A549 treated with AZD9567 at 1 μM for 4 hours (cell line): Measurements from ENCODE around the gene PPP6R3. TPM values are rescaled to one million over a fixed set of nuclear protein-coding genes. Genes with fewer than 3 reads are reported as not detected.

ENCODE experiments used
- total RNA-seq: library from RNA; stranded (reverse); fragments of 200-300 nt; extraction: Qiagen RNA extraction; gene quantifications from 5 replicates; pipeline ENCODE4 v1.2.3, GENCODE V29; 2022; ENCODE audit not compliant: insufficient read depth

Gene PPP6R3, protein sequence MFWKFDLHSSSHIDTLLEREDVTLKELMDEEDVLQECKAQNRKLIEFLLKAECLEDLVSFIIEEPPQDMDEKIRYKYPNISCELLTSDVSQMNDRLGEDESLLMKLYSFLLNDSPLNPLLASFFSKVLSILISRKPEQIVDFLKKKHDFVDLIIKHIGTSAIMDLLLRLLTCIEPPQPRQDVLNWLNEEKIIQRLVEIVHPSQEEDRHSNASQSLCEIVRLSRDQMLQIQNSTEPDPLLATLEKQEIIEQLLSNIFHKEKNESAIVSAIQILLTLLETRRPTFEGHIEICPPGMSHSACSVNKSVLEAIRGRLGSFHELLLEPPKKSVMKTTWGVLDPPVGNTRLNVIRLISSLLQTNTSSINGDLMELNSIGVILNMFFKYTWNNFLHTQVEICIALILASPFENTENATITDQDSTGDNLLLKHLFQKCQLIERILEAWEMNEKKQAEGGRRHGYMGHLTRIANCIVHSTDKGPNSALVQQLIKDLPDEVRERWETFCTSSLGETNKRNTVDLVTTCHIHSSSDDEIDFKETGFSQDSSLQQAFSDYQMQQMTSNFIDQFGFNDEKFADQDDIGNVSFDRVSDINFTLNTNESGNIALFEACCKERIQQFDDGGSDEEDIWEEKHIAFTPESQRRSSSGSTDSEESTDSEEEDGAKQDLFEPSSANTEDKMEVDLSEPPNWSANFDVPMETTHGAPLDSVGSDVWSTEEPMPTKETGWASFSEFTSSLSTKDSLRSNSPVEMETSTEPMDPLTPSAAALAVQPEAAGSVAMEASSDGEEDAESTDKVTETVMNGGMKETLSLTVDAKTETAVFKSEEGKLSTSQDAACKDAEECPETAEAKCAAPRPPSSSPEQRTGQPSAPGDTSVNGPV
- 47.8 to 64.3 TPM (median 57.8 TPM) in 5 replicates for total RNA-seq

DNA sequence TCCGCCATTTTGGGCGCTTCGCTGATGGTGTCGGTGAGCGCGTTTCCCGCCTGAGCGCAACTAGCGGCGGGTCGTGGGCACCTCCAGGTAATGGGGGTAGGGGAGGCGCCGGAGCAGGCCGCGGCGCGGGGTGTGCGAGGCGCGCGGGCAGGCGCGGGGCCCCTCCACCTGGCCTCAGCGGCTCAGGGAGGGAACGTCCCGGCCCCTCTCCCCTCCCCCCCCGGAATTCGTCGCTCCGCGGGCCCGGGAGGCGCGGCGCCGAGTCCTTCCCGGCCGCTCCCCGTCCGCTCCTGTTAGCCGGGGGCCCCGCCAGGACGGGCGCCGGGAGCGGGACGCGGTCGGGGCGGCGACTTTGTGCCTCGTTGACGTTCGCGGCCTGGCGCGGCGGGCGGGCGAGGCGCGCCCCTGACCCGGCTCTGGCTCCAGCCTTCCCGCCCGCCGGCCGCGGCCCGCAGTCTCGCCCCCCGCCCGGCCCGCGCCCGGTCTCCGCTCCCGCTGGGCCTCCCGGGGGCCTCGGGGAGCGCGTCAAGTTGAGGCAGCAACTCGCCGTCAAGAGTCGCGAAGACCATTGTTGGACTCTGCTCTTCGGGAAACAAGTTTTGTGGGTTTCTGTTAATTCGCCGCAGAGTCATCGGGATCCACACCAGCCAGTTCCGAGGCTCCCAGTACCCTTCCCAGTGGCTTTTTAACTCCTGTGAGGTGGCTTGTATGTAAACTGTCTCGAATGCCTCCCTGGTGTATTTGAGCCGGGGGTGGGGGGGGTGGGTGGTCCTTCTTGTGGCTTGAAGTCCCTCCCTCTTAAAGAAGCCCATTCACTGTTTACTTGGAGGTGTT is at the start of gene PPP6R3:
PPP6R3 (plus strand) TSS at position 12 of the 834 bp plus-strand sequence. CDS start 76,913 bp downstream, outside the sequence.

Other genes with a start within 250 kb of the PPP6R3 start
- gene KMT5B, start 247.5 kb upstream of the PPP6R3 start, total RNA-seq: 17.6 to 33.3 TPM (median 20.5 TPM) in 5 replicates
- 60.7 to 74.6 TPM (median 64.9 TPM) in 5 replicates for gene C11orf24, start 188.8 kb upstream of the PPP6R3 start, total RNA-seq
- gene LRP5, start 148.2 kb upstream of the PPP6R3 start, total RNA-seq: 30.4 to 49.3 TPM (median 47.5 TPM) in 5 replicates
- 6.8 to 20.8 TPM (median 18.5 TPM) in 5 replicates for gene GAL, start 223.8 kb downstream of the PPP6R3 start, total RNA-seq